B cell (primary cell): ENCODE results near the gene PALM3. TPM values are rescaled to one million over a fixed set of nuclear protein-coding genes. Genes with fewer than 3 reads are reported as not detected.
A peak's percentile ranks its signal among the peaks of the same experiment; 100 is the strongest.

ENCODE experiments used
- ATAC-seq: fragments of 200-7000 bp; cut with Tn5 transposase; one replicate; pipeline ENCODE4 v1.10.0; 2021; ENCODE audit warnings: low read depth, mild to moderate bottlenecking, moderate number of reproducible peaks, moderate library complexity
- CTCF ChIA-PET: fragments of 350-600 bp; sonication (Branson Sonifier 250); formaldehyde crosslinking; loops from one replicate; lab custom pipeline; 2021; ENCODE audit warnings: antibody characterized with exemption, inconsistent platforms; lab: Charles Lee
- POLR2A ChIA-PET: fragments of 350-600 bp; sonication (Branson Sonifier 250); formaldehyde crosslinking; loops from one replicate; lab custom pipeline; 2021; ENCODE audit warnings: antibody characterized with exemption; lab: Charles Lee
- DNase-seq: peaks from one replicate; pipeline ENCODE4 v3.0.0; 2013
- H2AFZ ChIP-seq: 2 replicates; pipeline ENCODE4 v1.6.1; 2012; ENCODE audit warnings: mild to moderate bottlenecking, low read depth, low read length; ENCODE audit not compliant: insufficient read depth, poor library complexity, severe bottlenecking
- H3K27ac ChIP-seq, 2 donors: 1 replicate in 1 of 2; 2 replicates in 1 of 2; pipeline ENCODE4 v1.5.1; 2012 to 2013; ENCODE audit warnings: low read length in 2 of 2, mild to moderate bottlenecking in 2 of 2, moderate library complexity in 1 of 2
- H3K27me3 ChIP-seq, 4 experiments: fragments of 200-600 bp in 1 of 4; sonication (generic) in 1 of 4; replicated peaks in 1 of 4; 1 replicate in 2 of 4; 2 replicates in 2 of 4; pipeline versions ENCODE4 v1.6.1 to v1.7.0; 2013 to 2016; ENCODE audit warnings: low read length in 3 of 4, mild to moderate bottlenecking in 2 of 4, mixed read lengths in 1 of 4, moderate library complexity in 1 of 4; ENCODE audit not compliant: insufficient read depth in 4 of 4, control insufficient read depth in 3 of 4; ENCODE audit errors: control extremely low read depth in 1 of 4
- H3K36me3 ChIP-seq, 2 experiments: replicated peaks in 1 of 2; 1 replicate in 1 of 2; 2 replicates in 1 of 2; pipeline versions ENCODE4 v1.6.1 to v1.7.1; 2013; ENCODE audit warnings: low read length in 1 of 2; ENCODE audit not compliant: insufficient read depth in 2 of 2, control insufficient read depth in 1 of 2; ENCODE audit errors: control extremely low read depth in 1 of 2, extremely low read depth in 1 of 2
- H3K4me1 ChIP-seq, 2 donors: fragments of 200-600 bp in 1 of 2; sonication (generic) in 1 of 2; 1 replicate in 1 of 2; 2 replicates in 1 of 2; pipeline versions ENCODE4 v1.5.1 to v1.6.1; 2013 to 2017; ENCODE audit warnings: low read length in 2 of 2; ENCODE audit not compliant: control insufficient read depth in 2 of 2, insufficient read depth in 2 of 2
- H3K4me2 ChIP-seq: replicated peaks from 2 replicates; pipeline ENCODE3; 2012; ENCODE audit warnings: mild to moderate bottlenecking, low read depth, low read length; ENCODE audit not compliant: poor library complexity, severe bottlenecking
- H3K4me3 ChIP-seq, 5 experiments: fragments of 200-600 bp in 1 of 5; sonication (generic) in 1 of 5; 1 replicate in 3 of 5; 2 replicates in 2 of 5; pipeline versions ENCODE4 v1.5.1 to v1.7.0; 2011 to 2016; ENCODE audit warnings: low read length in 4 of 5, mild to moderate bottlenecking in 4 of 5, low read depth in 2 of 5, control low read depth in 1 of 5, moderate library complexity in 1 of 5; ENCODE audit not compliant: insufficient read depth in 1 of 5; ENCODE audit errors: control extremely low read depth in 1 of 5, extremely low read depth in 1 of 5
- H3K79me2 ChIP-seq: fragments of 200-600 bp; sonication (generic); one replicate; pipeline ENCODE4 v1.6.0; 2016; ENCODE audit warnings: low read length; ENCODE audit not compliant: control insufficient read depth, insufficient read depth
- H3K9ac ChIP-seq: fragments of 200-600 bp; sonication (generic); 2 replicates; pipeline ENCODE4 v1.6.1; 2017; ENCODE audit warnings: mild to moderate bottlenecking, low read length, moderate library complexity
- H3K9me3 ChIP-seq, 3 donors: one replicate each; pipeline versions ENCODE4 v1.6.1 to v1.7.1; 2013; ENCODE audit warnings: low read length in 2 of 3; ENCODE audit not compliant: control insufficient read depth in 2 of 3, insufficient read depth in 1 of 3; ENCODE audit errors: control extremely low read depth in 1 of 3
- H4K20me1 ChIP-seq: 2 replicates; pipeline ENCODE4 v1.6.0; 2012; ENCODE audit warnings: mild to moderate bottlenecking, low read length; ENCODE audit not compliant: insufficient read depth, control insufficient read depth, poor library complexity, severe bottlenecking
- H3K27ac Mint-ChIP-seq: one replicate; pipeline ENCODE4 v1.8.0; 2021; ENCODE audit warnings: mixed read lengths
- H3K27me3 Mint-ChIP-seq: one replicate; pipeline ENCODE4 v1.8.0; 2021; ENCODE audit warnings: mixed read lengths
- H3K4me1 Mint-ChIP-seq: one replicate; pipeline ENCODE4 v1.8.0; 2021; ENCODE audit warnings: mixed read lengths
- H3K4me3 Mint-ChIP-seq: one replicate; pipeline ENCODE4 v1.8.0; 2021; ENCODE audit warnings: mixed read lengths
- H3K9me3 Mint-ChIP-seq: one replicate; pipeline ENCODE4 v1.8.0; 2022; ENCODE audit warnings: mixed read lengths; ENCODE audit not compliant: insufficient read depth
- EZH2 ChIP-seq: IDR thresholded peaks from 2 replicates; pipeline ENCODE4 v1.6.1; 2012; ENCODE audit warnings: borderline replicate concordance, low read depth, mild to moderate bottlenecking, moderate library complexity, low read length; ENCODE audit not compliant: insufficient read depth, poor library complexity, severe bottlenecking
- WGBS: methylation state at CpG from one replicate; pipeline ENCODE4 v1.1.5; 2013; ENCODE audit warnings: missing lambda C conversion rate; ENCODE audit not compliant: insufficient coverage; 5-methylcytosine and 5-hydroxymethylcytosine counted together
- intact Hi-C: fragments of 100-400 bp; cut with micrococcal nuclease; formaldehyde crosslinking; loops from one replicate; pipeline ENCODE4 v1.10.0; 2022
- polyA plus RNA-seq: library from polyadenylated mRNA; depleted of rRNA; stranded (reverse); fragments of >200 nt; gene quantifications from 2 replicates; pipeline ENCODE4 v1.2.3, GENCODE V29; 2012
- total RNA-seq, 2 donors: library from RNA; stranded (reverse); fragments of 120-200 nt in 1 of 2; gene quantifications; 1 replicate in 1 of 2; 2 replicates in 1 of 2; pipeline versions ENCODE4 v1.2.3 to v1.2.4, GENCODE V29; 2013 to 2022
- TF ChIP-seq, protein P1 (sequence below): fragments of 200-600 bp; IDR thresholded peaks from one replicate; pipeline ENCODE4 v1.8.0; 2022; ENCODE audit warnings: antibody characterized with exemption, mild to moderate bottlenecking

PALM3 gene
- total and polyA plus RNA-seq, 2 donors (not counting 1 experiment from before 2014, with no cell fraction given): not detected

DNA sequence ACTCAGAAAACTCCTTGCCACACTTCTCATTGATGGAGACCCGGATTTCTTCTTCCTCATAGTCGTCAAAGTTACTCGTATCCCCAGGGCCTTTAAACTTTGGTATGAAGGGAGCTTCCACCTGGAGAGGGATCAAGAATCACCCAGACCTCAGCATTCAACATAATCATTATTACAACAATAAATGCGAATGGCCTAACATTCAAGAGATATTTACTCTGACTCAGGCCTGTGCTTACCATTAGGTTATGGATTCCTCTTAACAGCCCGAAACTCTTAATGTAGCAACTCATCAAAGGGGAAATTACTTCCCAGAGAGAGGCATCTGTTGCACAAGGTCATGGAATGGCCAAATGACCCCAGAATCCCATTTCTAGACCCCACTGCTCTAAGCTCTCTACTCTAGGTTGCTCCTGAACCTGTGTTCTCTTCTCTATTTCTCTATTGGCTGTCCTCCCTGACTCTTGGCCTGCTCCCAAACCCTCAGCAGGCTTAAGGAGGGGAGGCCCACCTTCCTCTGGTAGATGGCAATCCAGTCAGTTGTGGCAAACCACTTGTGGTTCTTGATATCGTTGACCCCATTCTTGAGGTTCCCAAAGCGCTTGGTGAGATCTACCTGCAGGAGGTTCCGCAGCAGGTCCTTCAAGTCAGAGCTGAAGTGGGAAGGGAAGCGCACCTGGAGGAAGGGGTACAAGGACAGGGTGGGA, 31.4 kb upstream of the PALM3 start:
- H3K4me1 Mint-ChIP-seq: peaks cover 15% of the 10 kb centered on the region
- Histone ChIP-seq H3K4me1 (peaks cover 11 to 18% of the 10 kb centered on the region in 2 donors), H3K79me2 (no peaks in the 10 kb centered on the region), H3K27me3 (no peaks in the 10 kb centered on the region), H3K4me3 (no peak overlapping the region), H3K9ac (no peak overlapping the region), H4K20me1 (peaks cover 11% of the 10 kb centered on the region), H3K27ac (no peak overlapping the region), H3K36me3 (peaks cover 0 to 17% of the 10 kb centered on the region in 2 experiments), H3K4me2 (no peak overlapping the region), H3K9me3 (peaks cover 2 to 9% (median 8%) of the 10 kb centered on the region in 3 donors), H2AFZ (no peak overlapping the region)
- H3K4me3 Mint-ChIP-seq: peak overlapping the region; percentile 71
- ATAC-seq (no peak), DNase-seq (no peak)
- H3K9me3 Mint-ChIP-seq: peaks cover 8% of the 10 kb centered on the region
- POLR2A ChIA-PET: interaction anchor here (0.6 to 0.9 kb wide), 3 partner anchors 11 to 313 kb away, joined by 4 to 5 read pairs (median 4); no protein-coding TSS in a partner anchor
- H3K27ac Mint-ChIP-seq: peak overlapping the region; percentile 59
- WGBS: 92% methylated on average over 8 of the region's 9 CpGs
- no peak for TF ChIP-seq EZH2
- TF ChIP-seq, protein P1, sequence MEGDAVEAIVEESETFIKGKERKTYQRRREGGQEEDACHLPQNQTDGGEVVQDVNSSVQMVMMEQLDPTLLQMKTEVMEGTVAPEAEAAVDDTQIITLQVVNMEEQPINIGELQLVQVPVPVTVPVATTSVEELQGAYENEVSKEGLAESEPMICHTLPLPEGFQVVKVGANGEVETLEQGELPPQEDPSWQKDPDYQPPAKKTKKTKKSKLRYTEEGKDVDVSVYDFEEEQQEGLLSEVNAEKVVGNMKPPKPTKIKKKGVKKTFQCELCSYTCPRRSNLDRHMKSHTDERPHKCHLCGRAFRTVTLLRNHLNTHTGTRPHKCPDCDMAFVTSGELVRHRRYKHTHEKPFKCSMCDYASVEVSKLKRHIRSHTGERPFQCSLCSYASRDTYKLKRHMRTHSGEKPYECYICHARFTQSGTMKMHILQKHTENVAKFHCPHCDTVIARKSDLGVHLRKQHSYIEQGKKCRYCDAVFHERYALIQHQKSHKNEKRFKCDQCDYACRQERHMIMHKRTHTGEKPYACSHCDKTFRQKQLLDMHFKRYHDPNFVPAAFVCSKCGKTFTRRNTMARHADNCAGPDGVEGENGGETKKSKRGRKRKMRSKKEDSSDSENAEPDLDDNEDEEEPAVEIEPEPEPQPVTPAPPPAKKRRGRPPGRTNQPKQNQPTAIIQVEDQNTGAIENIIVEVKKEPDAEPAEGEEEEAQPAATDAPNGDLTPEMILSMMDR: no peak
- no peaks in the 10 kb centered on the region for H3K27me3 Mint-ChIP-seq
- intact Hi-C loops: loop anchor here (10.0 kb wide), 1 partner anchor 818 kb away; no protein-coding TSS in a partner anchor
- CTCF ChIA-PET: interaction anchor here (0.9 kb wide), 1 partner anchor 8 kb away, joined by 3 read pairs; no protein-coding TSS in a partner anchor
